Measurements from ENCODE around the gene DNAH5.

- TF ChIP-seq POLR2A (IDR thresholded peaks at IDR 0.05; ENCODE audit: low read length) (no peak), GATA1 (IDR thresholded peaks at IDR 0.05; ENCODE audit: low read depth, low read length) (no peak)
Measured at GRCh38 chr5:13658152-13658551, 286.3 kb downstream of the DNAH5 start.

Data from erythroblast (primary cell).